ENCODE results near the gene PTCD2.
A peak's percentile ranks its signal among the peaks of the same experiment; 100 is the strongest.

PTCD2 gene, protein sequence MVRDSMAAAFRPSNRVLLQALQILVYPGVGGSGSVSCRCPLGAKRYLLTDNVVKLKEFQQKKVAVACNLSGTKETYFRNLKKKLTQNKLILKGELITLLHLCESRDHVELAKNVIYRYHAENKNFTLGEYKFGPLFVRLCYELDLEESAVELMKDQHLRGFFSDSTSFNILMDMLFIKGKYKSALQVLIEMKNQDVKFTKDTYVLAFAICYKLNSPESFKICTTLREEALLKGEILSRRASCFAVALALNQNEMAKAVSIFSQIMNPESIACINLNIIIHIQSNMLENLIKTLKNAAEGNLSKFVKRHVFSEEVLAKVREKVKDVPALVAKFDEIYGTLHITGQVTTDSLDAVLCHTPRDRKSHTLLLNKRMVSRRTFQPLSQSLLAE

DNA sequence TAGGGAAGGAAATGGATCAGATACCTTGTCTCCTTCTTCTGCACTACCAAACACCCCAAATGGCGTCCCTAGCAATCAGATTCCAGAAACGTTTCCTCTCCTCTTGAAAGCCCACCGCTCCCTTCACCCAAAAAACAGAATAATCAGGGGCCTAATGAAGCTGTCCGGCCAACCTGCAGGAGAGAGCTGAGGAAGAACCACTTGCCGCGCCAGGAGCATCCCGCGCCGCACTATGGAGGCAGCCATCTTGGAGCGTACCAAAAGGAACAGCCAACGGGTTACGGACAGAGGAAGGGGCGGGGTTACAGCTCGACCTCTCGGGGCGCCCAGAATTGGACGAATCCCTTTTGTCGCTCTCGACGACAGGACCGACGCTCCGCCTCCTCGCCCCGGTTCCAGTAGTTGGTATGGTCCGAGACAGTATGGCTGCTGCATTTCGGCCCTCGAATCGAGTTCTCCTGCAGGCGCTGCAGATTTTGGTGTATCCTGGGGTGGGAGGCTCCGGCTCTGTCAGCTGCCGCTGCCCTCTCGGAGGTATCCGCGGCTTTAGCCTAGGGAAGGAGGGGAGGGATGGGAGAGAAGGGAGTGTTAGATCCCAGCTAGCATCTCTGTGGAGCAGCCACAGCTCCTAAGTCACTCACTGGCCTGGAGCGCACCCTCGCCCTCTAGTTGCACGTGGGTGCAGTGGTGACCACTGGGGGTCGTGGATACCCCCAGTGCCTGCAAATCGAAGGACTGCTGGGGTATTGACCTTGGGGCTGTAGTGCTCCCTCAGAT is at the start of gene PTCD2, which contains the start of gene MRPS27:
Gene PTCD2, plus strand, starts transcription at position 398 of the 777 bp plus-strand sequence. Its CDS starts 10 bp downstream, at position 408.
Gene MRPS27, minus strand, starts transcription at position 265 of the 777 bp plus-strand sequence. Its CDS starts 19 bp downstream, at position 246.
- peak; percentile 84 to 86 for DNase-seq

GRCh38 chr5:72271702-72272101 is 48.5 kb upstream of the PTCD2 start:
- no peak for DNase-seq

DNA sequence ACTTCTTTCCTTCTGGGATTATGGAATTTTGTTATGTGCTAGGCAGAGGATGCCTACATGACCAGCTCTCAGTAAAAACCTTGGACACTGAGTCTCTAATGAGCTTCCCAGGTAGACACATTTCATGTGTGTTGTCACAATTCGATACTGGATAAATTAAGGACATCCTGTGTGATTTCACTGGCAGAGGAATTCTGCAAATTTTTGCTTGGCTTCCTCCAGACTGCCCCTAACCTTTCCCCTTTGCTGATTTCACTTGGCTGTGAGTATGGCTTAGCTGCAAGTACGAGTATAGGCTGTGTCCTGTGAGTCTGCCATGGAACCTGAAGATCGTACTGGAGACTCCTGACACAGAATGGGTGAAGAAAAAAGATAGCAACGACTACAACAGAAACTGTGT is 47.8 kb upstream of the PTCD2 start:
- DNase-seq = no peak

DNA sequence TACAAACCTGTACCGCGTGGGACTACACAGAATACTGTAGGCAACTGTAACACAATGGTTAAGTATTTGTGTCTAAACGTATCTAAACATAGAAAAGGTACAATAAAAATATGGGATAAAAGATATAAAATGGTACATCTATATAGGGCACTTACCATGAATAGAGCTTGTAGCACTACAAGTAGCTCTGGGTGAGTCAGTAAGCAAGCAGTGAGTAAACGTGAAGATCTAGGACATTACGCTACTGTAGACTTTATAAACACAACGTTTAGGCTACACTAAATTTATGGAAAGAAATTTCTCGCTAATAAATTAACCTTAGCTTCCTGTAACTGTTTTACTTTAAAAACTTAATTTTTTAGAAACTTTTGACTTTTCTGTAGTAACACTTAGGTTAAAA is 46.6 kb upstream of the PTCD2 start:
- no peak for DNase-seq

- DNase-seq = no peak
Measured at GRCh38 chr5:72276219-72276752, 43.9 kb upstream of the PTCD2 start.

DNA sequence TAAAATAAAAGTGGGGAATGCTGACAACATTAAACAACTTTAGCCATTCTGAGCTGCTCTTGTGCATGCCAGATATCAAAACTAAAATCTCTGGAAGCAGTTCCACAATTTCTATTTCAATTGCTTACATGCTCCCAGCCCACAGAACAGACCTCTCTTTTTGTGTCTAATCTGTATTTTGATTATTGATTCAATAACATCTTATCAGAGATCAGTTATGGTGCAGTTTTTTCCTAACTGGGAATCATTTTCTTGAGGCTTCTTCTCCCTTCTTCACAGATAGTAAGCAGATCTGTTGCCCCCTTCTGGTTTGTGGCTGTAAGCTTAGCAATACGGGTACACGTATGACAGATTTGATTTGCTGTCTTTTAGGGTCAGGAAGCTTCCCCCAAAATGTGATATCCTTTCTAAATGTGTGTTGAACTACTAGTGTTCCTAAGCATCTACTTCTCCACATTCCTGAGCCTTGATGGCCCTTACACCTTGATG is 39.5 kb upstream of the PTCD2 start:
- no peak for DNase-seq

DNA sequence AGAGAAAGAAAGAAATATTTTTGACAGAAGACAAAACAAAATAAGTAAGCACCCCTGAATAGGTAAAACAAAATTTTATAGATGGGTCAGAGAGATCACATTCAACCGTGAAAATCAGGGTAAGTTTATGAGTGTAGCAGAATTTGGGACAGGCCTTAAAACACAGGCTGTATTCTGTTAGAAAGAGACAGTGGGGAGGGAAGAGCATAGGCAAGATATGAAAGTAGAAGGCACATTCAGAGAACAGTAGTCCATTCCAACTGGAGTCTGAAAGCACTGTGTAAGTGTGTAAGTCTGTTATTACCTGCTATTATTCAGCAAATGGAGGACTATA is 38.8 kb upstream of the PTCD2 start:
- DNase-seq = no peak

GRCh38 chr5:72281764-72282499 is 38.2 kb upstream of the PTCD2 start:
- no peak for DNase-seq

DNA sequence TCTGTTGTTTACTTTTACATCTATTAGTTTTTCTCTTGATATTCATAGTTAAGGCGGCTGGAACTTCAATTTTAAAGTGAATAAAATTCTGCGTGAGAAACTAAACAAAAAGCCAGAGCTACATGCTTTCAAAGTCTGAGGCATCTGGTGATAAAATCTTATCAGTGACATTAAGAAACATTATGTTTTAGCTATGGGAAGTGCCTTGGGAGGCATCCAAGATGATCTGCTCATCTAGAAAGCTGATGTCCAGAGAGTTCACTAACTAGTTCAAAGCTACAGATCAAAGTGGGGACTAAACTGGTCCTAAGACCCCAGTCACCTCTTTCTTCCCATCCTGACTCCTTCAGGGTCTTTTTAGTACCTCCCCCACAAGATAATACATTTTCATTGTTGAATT is 37.3 kb upstream of the PTCD2 start:
- no peak for DNase-seq

- DNase-seq = no peak
Measured at GRCh38 chr5:72283358-72283757, 36.8 kb upstream of the PTCD2 start.

- no peak for DNase-seq
Measured at GRCh38 chr5:72284559-72285423, 35.4 kb upstream of the PTCD2 start.

GRCh38 chr5:72285424-72285821 is 34.8 kb upstream of the PTCD2 start:
- DNase-seq = no peak

DNA sequence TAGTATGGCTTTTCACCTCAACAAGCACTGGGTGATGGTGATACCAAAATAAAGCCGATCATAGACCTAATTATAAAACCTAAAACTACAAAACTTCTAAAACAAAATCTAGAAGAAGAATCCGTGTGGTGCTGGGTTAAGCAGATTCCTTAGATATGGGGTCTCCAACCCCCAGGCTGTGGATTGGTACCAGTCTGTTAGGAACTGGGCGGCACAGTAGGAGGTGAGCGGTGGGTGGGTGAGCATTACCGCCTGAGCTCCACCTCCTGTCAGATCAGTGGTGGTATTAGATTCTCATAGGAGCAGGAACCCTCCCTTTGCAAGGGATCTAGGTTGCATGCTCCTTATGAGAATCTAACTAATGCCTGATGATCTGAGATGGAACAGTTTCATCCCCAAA is 33.4 kb upstream of the PTCD2 start:
- no peak for DNase-seq

DNA sequence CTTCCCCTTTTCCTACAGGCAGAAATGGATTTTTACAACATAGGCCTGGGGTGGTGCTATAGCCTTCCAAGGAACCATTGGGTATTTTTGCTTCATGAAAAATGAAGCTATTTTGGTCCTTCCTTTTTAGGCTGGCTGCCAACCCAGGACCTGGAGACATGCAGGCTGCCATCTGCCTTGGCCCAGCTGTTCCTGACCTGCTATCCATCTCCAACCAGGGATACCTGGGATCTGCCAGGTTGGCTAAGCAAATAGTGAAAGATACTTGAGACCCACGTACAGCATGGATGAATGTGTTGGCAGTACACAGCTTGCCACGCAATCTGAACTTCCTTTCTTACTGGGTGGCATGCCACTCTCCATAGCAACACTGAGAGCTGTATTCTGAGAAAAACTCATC is 31.2 kb upstream of the PTCD2 start:
- no peak for DNase-seq

DNA sequence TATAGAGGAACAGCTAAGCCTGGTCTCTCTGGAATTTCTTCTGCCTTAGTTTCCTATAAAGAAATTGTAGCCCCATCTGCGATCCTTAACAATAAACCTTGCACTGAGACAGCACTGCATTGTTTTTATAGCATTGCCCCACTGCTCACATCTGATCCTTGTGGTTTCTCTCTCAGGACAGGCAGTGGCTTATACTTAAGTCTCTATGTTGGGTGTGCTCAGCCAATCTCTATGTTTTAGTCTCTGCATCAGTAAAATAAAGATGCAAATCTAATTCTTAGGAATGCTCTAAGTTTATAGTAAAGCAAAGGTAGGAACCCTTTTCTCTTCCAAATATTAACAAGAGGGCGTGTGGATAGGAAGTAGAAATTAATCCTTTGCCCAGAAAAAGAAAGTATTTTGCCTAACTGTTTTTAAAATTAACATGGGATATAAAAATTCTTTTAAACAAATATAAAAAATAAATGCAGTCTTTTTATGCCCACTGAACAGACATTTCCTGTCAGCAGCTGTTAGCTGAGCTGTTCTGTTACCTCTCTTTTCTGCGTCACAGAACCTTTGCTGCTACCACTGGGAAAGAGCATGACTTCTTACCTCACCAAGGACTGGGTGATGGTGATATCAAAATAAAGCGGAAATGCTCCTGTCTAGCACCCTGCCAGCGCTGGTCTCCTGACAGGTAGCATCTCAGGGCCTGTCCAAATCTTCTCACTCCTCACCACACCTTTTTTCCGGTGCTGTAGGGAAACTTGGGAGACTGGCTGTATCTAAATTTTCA is 29.6 kb upstream of the PTCD2 start:
- no peak for DNase-seq

DNA sequence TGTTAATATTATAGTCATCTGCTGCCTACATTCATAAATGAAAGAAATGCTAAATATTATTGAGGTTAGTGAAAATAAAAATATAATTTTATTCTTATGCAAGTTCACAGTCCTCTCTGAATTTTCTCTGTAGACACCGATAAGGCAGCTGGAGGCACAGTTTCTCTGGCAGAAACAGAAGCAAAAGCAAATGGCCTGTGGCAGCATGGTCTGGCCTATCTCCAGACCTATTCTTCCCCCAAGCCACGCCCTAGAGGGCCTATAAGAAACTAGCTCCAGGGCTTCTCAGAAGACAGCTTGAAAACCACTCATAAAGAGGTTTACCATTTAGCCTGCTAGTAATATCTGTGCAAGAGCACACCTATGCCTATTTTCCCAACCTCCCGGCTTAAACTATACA is 28.6 kb upstream of the PTCD2 start:
- no peak for DNase-seq

DNA sequence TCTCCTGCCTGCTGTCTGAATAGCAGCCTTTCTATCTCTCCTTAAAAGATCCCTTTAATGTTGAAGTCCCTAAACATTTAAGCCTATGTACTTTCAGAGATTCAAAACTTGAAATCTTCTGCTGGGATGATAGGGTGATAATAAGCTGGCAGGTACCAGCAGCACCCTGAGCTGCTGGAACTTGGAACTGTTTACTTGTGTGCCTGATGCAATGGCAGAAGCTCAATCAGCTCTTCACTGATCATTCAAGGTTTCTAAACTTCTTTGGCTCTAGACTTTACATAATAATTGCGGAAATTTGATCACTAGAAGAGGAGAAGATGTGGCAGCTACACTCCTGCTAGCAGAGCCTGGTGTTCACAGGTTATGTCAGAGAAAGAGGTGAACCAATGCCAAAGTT is 27.8 kb upstream of the PTCD2 start:
- DNase-seq = no peak

DNA sequence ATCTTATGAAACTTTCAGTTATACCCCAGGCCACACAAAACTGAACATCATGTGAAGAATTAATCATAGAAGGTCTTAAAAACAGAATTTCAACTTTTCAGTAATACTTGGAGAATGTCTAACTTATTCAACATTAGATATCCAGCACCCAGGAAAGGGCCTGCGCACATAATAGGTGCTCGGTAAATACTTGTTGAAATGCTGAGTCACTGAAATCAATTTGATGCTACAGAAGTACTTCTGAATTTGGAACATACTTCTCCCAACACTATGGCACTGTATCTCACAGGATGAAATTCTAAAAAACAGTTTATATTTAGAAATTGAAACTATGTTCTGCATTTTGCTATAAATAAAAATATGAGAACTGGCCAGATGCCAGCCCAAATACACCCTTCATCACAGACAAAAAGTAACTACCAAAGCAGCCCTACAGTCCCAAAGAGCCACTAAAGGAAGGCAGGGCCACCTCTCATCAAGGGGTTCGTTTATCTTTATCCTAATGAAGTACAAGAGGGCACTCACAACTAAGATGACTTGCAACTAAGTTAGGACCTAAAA is 26.6 kb upstream of the PTCD2 start:
- no peak for DNase-seq

- DNase-seq = no peak
Measured at GRCh38 chr5:72294473-72294872, 25.7 kb upstream of the PTCD2 start.

GRCh38 chr5:72295539-72295938 is 24.6 kb upstream of the PTCD2 start:
- no peak for DNase-seq

DNA sequence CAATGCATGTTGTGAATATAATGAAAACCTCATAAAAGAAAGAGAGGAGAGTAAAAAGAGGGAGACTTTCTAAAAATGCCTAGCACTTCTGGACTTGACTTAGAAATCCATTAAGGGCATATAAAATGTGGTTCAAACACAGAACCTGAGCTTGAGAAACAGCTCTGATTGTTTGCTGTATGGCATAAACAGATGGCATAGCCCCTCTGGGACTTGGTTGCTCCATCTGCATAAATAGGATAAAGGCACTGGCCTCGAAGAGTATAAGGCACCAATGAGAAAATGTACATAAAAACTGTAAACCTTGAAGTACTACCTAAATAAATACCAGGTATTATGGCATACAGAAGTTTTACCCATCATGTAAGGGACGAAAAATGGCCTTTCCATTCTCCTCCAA is 23.9 kb upstream of the PTCD2 start:
- no peak for DNase-seq

Measured in stimulated activated CD4-positive, alpha-beta T cell treated with anti-CD3 and anti-CD28 coated beads, Interleukin-2, amount 100 ng/mL, for 48 hours (primary cell).